ENCODE measurements around the gene GSK3A.
"Not testable (repeated sequence)": the region's sequence is repeated elsewhere in the genome, so short reads cannot be mapped to it uniquely, and the experiment has no call there.

The GSK3A gene

GRCh38 chr19:42267644-42268141, 25.3 kb upstream of the GSK3A start:
- no peak for DNase-seq

- DNase-seq = not testable (repeated sequence)
These were observed 24.7 kb upstream of the GSK3A start for GRCh38 chr19:42266928-42267603.

DNA sequence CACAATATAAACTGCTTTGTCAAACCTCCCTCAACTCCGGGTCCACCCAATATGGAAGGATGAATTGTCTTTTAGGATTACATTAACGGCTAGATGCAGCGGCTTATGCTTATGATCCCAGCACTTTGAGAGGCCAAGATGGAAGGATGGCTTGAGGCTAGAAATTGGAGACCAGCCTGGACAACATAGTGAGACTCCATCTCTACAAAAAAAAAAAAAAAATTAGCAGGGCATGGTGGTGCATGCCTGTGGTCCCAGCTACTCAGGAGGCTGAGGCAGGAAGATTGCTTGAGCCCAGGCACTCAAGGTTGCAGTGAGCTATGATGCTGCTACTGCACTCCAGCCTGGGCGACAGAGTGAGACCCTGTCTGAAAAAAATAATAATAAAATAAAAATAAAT, 23.7 kb upstream of the GSK3A start:
- not testable (repeated sequence) for DNase-seq

- DNase-seq = no peak
These were observed 19.4 kb upstream of the GSK3A start for GRCh38 chr19:42261763-42262162.

GRCh38 chr19:42257842-42258241, 15.4 kb upstream of the GSK3A start:
- not testable (repeated sequence) for DNase-seq

DNA sequence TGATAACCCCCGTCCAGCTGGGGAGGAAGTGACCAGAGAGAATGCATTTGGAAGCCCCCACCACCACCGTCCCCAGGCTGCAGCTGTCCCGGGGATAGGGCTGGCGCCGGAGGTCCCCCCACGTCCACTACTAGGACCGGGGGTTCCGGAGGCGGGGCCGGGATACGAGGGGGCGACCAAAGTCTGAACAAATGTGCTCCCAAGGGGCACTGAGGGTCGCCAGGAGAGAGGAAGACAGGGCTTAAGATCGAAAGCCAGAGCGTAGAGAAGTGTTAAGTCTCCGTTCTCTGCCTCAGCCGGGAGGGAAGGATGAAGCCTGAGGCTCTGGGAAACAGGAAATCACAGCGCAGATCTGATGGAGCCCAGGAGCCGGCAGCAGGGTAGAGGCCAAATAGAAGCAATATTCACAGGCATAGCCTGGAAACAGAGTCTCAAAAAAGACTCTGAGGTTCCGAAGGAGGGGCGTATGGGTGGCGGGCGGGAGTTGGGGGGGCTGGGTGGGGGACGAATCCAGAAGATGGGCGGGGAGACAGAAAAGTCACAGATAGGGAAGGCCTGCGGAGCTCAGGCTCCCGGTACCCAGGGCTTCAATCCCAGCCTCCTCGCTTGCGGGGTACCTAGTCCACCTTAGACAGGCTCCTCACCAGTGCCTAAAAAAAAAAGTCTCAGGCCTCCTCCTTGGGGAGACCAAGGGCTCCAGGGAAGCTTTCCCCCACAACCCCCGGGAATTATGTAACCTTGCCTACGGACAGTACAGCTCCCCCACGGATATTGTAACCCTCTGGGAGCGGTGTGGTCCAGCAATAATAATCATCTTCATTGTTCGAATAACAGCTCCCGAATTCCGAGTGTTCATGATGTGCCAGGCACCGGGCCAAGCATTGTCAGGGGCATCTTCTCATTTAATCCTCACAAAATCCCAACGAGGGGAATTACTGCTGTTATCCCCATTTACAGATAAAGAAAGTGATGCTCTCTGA, 13.7 kb upstream of the GSK3A start:
- no peak for DNase-seq

GRCh38 chr19:42254850-42255765, 12.7 kb upstream of the GSK3A start, which contains the start of gene ERF:
ERF (minus strand) TSS chr19:42255128; CDS start chr19:42254999, 129 bp downstream.
- peak; percentile 94 for DNase-seq

GRCh38 chr19:42254089-42254849, 11.9 kb upstream of the GSK3A start:
- DNase-seq = peak; percentile 80

DNA sequence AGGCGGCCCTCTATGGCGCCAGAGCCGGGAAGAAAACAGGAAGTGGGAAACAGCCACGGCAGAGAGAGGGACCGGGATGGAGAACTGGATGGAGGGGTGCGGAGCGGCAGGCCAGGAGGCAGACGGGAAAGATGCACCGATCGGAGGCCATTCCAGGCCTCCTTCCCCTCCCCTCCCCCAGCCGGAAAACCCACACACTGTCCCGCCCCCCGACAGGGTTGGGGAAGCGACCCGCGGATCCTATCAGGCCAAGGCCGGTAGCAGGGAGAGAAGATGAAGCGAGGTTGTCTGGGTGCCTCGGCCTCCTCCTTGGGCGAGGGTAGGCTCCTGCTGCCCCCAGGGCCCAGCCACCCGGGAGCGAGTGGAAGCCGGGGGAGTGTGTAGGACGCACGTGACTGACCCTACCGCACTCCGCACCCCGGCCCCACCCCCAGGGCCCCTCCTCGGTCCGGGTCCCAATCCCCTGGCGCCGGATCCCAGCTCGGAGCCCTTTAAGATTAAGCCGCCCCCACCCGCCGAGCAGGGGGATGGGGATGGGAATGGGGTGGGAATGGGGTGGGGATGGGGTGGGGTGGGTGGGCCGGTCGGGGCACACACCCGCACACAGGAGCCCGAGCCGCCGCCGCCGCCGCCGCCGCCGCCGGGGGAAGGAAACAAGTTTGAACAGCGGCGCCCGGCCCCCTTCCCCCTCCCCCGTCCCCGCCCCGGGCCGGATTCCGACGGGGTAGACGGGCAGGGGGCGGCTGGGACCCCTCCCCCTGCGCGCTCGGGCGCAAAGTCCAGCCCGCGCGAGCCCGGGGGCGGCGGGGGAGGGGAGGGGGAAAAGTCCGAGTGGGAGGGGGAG, 11.1 kb upstream of the GSK3A start:
- DNase-seq = peak; percentile 72

GRCh38 chr19:42252365-42253244, 10.2 kb upstream of the GSK3A start:
- no peak for DNase-seq

DNA sequence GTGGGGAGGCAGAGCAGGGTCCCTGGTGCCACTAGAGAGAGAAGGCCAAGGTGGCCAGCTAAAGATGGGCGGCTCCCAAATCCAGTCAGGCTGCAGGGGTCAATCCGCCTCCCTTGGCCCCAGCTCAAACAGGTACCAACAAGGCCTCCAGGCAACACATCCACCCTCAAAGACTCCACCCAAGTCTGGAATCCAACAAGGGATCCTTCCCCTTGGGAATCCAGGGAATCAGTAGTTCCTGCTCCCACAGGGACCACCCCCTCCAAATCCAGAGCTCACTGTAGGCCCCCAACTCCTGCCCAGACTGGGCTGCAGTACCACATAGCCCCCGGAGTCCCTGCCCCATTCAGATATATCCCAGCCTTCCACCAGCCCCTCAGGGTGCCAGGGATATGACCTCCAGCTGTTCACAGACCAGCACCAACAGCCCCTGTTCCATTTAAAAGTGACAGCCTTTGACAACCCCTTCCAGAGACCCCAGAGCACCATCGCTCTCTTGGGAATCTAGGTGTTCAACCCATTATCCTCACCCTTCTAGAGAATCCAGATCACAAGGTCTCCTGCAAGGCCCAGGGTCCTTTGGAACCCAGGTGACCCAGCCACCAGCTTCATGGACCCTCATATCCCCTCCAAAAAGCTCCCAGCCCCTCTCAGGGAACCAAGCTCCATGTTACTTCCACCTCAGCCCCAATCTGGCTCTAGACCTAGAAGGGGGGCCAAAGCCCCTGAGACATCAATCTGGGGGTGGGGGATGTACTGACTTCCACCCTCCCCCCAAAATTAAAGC, 9.4 kb upstream of the GSK3A start:
- DNase-seq = no peak

DNA sequence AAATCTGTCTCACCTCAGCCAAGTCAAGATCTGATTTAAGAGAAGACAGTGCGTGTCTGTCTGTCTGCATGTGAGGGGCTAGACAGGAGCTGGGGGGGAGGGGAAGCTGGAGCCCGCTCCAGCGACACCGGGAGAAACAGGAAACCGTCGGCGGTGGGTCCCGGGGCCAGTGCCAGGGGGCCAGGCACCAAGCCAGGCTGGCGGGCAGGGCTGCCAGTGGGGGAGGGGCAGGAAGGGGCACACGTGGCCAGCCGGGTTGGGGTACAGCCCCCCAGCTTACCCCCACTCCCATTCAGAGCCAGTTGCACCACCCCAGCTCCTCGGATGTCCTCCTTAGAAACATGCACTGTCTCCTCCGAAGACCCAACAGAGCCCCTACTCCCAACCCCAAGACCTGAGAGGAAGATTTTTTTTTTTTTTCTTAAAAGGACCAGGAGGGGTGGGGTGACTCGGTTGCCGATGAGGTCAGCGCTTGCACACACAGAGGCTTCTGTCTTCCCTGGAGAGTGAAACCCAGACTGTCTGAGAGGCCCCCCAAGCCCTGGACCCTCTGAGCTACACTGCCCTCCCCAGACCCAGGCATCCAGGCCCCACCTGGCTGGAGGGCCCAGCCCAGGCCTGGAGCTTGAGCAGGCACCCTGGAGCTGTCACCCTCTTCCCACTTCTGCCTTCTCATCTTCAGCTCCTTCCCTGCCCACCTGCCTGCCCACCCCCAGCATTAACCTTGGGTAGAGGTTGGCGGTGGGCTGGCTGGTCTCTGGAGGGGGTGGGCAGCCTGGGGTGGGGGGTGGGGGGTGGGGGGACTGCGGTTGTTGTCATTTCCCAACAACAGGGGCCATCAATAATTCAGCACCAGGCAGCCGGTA, 8.5 kb upstream of the GSK3A start:
- peak; percentile 49 for DNase-seq

DNA sequence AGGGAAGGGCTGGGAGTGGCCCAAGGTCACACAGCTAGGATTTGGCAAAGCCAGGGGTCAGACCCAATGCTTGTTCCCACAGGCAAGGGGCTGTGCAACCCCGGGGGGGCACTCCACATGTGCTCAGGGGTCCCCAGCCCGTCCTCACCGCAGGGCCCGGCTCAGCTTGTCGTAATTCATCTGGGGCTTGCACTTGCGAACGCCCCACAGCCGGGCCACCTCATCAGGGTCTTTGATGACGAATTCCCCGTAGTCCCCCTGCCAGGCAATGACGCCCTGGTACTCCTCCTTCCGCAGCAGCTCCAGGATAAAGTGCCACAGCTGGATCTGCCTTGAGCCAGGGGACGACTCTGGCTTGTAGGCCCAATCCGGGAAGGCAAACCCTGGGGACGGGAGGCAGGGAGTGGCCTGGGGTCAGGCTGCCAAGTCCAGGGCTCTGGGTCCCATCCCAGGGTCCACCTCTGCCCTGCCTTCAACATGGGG, 7.8 kb upstream of the GSK3A start:
- DNase-seq = no peak

- no peak for DNase-seq
These were observed 7.4 kb upstream of the GSK3A start for GRCh38 chr19:42249769-42250168.

GRCh38 chr19:42249149-42249750, 6.8 kb upstream of the GSK3A start:
- DNase-seq = no peak

- no peak for DNase-seq
These were observed 6.1 kb upstream of the GSK3A start for GRCh38 chr19:42248270-42249148.
